GM08714 (cell line): ENCODE data around the gene LARP6.
"Not testable (repeated sequence)": the region's sequence is repeated elsewhere in the genome, so short reads cannot be mapped to it uniquely, and the experiment has no call there.

Experiments
- H3K4me3 ChIP-seq: fragments of 200-500 bp; sonication (Bioruptor generic); 2 replicates; pipeline ENCODE4 v1.5.1; 2014; ENCODE audit warnings: mild to moderate bottlenecking, low read length, inconsistent platforms
- ZNF274 ChIP-seq: IDR thresholded peaks from 2 replicates; pipeline ENCODE4 v1.6.1; 2012; ENCODE audit warnings: mild to moderate bottlenecking, low read depth, low read length

The LARP6 gene

GRCh38 chr15:70869346-70869745 lies 15.4 kb upstream of the LARP6 start:
- no peak for TF ChIP-seq ZNF274
- H3K4me3 ChIP-seq: no peak overlapping the region

GRCh38 chr15:70867911-70868467 lies 14.0 kb upstream of the LARP6 start:
- no peak overlapping the region for H3K4me3 ChIP-seq
- TF ChIP-seq ZNF274: no peak

- H3K4me3 ChIP-seq: no peak overlapping the region
- TF ChIP-seq ZNF274: no peak
These were observed 13.2 kb upstream of the LARP6 start for GRCh38 chr15:70866982-70867641.

GRCh38 chr15:70863450-70864218 lies 9.7 kb upstream of the LARP6 start:
- no peak overlapping the region for H3K4me3 ChIP-seq
- no peak for TF ChIP-seq ZNF274

GRCh38 chr15:70859998-70860397 lies 6.0 kb upstream of the LARP6 start:
- no peak for TF ChIP-seq ZNF274
- no peak overlapping the region for H3K4me3 ChIP-seq

- H3K4me3 ChIP-seq: no peak overlapping the region
- no peak for TF ChIP-seq ZNF274
These were observed 5.5 kb upstream of the LARP6 start for GRCh38 chr15:70859322-70859908.

GRCh38 chr15:70858614-70859321 lies 4.8 kb upstream of the LARP6 start:
- H3K4me3 ChIP-seq: not testable (repeated sequence)

GRCh38 chr15:70857562-70858285 lies 3.8 kb upstream of the LARP6 start:
- H3K4me3 ChIP-seq: no peak overlapping the region
- no peak for TF ChIP-seq ZNF274

- TF ChIP-seq ZNF274: no peak
- H3K4me3 ChIP-seq: no peak overlapping the region
These were observed 3.1 kb upstream of the LARP6 start for GRCh38 chr15:70856884-70857561.

GRCh38 chr15:70856177-70856883 lies 2.4 kb upstream of the LARP6 start:
- no peak overlapping the region for H3K4me3 ChIP-seq
- no peak for TF ChIP-seq ZNF274

- TF ChIP-seq ZNF274: no peak
- no peak overlapping the region for H3K4me3 ChIP-seq
These were observed 1.8 kb upstream of the LARP6 start for GRCh38 chr15:70855764-70856163.

- no peak for TF ChIP-seq ZNF274
- no peak overlapping the region for H3K4me3 ChIP-seq
These were observed 664 bp upstream of the LARP6 start for GRCh38 chr15:70854666-70854976.
